HG03060 (cell line): Measurements from ENCODE around the gene CNTNAP2.

Experiments used
- ATAC-seq: cut with Tn5 transposase; IDR thresholded peaks from one replicate; pipeline ENCODE4 v1.9.1; 2021; ENCODE audit warnings: low read depth, moderate number of reproducible peaks; ENCODE audit not compliant: unreplicated experiment

CNTNAP2 gene

DNA sequence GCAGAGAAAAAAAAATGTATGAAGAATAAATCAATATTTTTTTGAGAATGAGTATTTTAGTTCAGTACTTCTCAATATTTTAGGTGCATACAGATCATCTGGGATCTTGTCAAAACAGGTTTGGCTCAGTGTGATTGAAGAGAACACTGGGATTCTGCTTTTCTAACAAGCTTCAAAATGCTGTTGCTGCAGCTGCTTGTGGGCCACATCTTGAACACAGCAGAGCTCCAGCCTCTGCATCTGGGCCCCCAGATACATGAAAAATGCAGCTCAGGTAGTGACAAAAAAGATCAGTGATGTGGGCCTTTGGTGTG lies 1296.9 kb downstream of the CNTNAP2 start:
- ATAC-seq: no peak

DNA sequence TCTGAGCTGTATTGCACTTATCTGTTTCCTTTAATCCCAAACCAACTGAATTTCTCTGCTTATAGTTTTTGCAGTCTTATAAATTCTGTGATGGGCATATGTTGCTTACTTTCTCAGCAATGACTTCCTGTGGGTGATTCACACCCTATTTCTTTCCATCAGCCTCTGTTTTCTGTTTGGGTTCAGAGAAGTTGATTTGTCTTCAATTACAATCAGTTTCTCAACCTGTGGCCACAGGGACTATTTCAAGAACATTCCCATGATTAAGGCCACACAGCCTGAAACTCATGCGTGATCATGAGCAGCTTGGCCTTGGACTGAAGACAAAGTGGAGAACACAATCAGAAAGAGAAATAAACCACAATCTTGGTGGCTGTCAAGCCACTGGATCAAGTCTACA lies 1299.4 kb downstream of the CNTNAP2 start:
- ATAC-seq: no peak

DNA sequence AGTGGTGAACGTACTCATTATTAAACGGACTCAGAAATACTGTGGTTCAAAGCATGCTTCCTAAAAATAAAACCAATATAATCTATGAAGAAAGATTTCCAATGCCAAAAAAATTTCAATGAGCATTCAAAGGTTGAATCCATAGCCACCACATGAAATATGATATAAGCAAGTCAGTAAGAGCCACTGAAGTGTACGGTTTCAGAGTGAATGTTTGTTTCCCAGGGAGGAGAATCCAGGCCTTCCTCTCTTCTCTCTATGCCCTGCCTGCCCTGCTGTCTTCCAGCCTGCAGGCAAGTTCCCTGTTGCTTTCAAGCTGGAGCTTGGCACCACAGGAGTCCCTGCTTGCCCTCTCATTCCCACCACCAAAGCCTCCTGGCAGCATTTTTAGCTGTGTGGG lies 1302.4 kb downstream of the CNTNAP2 start:
- ATAC-seq: no peak

DNA sequence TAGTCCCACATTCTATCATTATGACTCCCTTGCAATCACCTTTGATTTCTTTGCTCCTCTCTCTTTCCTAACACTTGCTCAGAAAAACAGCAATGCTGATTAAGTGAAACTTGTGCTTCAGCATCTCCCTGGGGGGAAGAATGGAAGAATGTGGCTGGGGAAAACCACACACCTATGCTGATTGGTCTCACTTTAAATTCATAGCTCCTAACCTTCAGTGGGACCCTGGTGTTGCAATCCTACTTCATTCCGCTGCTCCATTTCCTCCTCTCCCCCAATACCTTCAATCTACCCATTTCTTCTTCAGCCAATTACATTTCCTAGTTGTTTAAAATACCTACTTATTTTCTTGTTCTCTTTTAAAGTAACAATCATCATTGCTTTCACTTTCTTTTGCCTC lies 1307.3 kb downstream of the CNTNAP2 start:
- ATAC-seq: no peak

DNA sequence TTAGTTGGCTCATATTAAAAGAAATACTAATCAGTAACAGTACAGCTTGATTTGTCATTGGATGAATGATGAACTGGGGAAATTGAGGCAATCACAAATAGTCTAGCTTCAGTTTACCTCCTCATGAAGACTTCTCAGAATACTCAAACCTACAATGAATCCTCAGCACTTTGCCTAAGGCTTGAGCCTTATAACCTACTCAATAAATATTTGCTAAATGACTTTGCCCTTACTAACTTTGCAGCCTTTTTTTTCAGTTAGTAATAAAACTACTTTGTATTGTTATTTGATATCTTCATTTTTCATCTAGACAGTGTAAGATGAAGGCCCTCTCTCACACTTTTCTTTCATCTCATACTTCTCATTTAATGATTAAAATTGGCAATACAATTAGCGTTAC lies 1311.5 kb downstream of the CNTNAP2 start:
- ATAC-seq: no peak

DNA sequence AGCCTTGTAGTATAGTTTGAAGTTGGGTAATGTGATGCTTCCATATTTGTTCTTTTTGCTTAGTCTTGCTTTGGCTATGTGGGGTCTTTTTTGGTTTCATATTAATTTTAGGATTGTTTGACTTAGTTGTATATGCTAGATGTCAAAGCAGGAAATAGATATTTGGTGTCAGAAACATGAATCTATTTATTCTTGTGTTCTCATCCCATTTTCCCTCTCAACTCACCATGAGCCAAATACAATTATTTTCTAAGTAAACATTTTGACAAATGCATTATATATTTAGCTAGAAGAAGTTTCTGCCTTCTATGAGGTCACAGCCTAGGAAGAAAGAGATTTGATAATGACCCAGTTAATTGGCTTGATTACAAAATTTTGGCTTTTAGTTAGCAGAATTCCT lies 1313.4 kb downstream of the CNTNAP2 start:
- ATAC-seq: no peak

DNA sequence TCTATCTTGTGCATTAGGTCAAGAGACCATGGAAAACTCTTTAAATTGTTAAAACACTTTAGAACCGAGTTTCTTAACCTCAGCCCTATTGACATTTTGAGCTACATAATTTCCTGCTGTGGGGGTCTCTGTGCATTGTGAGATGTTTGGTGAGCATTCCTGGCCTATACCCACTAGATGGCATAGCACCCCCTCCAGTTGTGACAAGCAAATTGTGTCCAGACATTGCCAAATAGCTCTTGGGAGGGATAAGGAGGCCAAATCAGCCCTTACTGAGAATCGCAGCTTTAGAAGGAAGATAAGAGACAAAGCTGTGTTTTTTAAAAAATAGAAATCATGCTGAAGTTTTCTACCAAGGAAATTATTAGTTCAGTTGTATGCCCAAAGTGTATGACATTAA lies 1315.5 kb downstream of the CNTNAP2 start:
- no peak for ATAC-seq

DNA sequence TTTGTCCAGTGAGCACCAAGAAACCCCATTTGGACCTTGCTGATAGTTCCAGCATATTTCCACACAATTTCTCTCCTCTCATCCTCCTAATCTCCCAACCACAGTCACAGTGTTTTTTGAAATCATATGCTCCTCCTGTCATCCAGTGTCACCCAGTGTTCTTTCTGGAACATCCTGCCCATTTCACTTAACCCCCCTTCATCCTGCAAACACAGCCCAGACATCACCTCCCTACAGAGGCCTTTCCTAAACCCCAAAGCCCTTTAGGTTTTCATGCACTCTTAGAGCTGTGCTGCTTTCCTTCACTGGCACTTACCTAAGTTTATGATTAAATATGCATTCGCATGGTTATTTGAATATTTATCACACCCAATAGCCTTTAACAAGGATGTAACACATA lies 1316.0 kb downstream of the CNTNAP2 start:
- no peak for ATAC-seq

DNA sequence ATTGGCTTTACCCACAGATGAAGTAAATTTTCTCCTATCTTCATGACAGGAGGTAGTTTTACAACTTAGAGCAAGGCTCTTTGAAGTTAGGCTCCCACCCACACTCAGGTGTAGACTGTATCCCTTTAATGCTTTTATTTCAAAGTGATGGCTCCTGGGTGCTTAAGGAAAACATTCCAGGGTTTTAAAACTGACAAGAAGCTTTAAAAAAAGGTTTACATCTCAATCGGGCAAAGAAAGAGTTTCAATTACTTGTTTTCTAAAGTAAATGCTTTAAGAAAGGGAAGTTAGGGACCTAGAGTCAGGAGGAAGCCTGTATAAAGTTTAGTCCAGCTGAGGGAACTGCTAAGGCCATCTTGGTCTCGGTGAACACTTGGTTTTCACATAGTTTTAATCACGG lies 1320.1 kb downstream of the CNTNAP2 start:
- no peak for ATAC-seq

DNA sequence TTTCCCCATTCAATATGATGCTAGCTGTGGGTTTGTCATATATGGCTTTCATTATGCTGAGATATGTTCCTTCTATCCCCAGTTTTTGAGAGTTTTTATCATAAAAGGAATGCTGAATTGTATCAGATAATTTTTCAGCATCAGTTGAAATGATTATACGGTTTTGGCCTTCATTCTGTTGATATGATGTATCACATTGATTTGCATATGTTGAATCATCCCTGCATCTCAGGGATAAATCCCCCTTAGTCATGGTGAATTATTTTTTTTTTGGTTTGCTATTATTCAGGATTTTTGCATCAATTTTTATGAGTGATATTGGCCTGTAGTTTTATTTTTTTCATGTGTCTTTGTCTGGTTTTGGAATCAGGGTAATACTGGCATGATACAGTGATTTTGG lies 1321.6 kb downstream of the CNTNAP2 start:
- ATAC-seq: no peak

DNA sequence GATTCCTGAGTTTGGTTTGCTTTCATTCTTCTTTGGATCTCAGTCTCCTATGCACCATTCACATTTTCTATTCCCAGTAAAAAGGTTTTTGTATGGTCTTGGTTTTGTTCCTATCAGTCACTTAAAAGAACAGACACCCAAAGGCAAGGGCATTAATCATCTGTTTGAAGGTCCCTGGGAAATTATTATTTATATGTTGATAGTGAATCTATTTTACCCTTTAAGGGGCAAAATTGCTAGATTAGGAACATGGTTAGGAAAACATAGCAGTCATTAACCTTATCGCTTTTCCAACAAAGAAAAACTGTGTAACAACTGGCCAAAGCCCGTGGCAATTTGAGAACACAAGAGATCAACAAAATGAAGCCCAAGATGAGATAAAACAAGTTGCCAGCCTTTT lies 1327.3 kb downstream of the CNTNAP2 start:
- ATAC-seq: no peak

DNA sequence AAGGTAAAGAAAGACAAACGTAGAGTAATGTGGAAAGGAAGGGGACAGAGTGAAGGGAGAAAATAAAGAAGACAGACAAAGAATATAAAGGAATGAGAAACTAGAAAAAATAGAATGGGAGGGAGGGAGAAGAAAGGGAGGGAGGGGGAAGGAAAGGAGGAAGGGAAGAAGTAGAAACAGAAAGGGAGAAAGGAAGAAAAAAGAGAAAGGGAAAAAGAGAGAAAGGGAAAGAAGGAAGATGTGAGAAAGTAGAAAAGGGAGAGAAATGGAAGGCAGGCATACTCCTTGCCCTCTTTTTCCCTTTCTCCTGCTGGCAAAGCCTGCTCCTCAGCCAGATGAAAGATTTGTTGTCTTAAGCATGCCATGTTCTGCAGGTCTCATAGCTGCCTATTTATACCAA lies 1336.2 kb downstream of the CNTNAP2 start:
- no peak for ATAC-seq

DNA sequence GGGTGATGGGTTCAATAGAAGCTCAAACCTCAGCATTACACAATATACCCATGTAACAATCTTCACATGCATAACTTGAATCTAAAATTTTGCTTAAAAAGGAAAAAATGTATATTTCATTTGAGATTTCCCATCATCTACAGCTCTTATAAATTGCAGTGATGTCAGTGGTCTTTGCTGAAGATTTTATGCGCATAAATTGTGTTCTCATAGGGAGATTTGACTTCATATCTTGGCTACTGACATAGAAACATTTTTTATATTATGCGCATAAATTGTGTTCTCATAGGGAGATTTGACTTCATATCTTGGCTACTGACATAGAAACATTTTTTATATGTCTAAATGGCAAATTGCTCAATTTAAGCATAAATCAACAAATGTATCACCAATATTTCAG lies 1348.6 kb downstream of the CNTNAP2 start:
- ATAC-seq: no peak

DNA sequence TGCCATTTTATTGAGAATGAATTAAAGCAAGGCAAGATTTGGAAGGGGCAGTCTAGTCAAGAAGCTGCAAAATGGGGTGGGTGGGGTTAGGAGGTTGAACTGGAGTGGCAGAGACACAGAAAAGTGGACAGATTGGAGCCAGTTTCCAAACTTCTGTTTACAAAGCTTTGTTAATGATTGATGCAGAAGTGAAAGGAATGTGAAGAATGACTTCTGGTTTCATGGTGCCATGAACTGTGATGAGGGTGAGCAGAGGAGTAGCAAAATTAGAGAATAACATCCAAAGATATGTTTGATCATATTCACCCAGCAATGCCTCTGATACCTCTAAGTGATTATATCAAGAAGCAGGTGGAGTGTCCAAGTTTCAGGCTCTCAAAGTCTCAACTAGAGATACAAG lies 1356.0 kb downstream of the CNTNAP2 start:
- no peak for ATAC-seq

DNA sequence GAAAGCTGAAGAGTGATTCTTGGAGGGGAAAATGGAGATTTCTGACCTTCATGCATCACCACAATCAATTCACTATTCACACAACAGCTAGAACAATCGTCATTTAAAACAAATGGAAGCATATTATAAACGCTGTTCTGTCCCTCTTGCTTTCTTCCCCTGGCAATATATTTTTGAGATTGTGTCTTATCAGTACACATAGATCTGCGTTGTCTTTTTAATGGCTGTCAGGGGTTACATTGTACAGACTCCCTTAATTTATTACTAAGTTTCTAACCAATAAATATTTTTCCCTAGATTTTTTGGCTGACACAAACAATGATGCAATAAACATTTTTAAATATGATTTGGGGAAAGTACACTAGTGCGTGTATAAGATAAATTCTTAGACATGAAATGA lies 1358.3 kb downstream of the CNTNAP2 start:
- ATAC-seq: no peak

DNA sequence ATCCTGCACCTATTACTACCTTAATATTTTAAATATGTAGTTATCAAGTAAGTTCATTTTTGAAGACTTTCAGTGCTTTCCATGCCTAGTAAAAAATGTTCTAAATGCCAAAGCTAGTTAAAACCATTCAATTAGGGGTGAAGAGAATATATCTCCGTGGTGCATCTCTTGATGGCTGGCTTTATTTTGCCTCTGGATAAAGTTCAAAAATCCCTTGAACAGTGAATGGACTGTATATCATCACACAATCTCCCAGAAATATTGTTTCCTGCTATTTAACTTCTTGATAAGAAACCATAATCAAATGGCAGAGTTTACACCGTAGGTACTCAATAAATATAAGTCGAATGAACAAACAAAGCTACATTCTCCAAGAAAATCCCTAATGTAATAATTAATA lies 1360.9 kb downstream of the CNTNAP2 start:
- no peak for ATAC-seq

DNA sequence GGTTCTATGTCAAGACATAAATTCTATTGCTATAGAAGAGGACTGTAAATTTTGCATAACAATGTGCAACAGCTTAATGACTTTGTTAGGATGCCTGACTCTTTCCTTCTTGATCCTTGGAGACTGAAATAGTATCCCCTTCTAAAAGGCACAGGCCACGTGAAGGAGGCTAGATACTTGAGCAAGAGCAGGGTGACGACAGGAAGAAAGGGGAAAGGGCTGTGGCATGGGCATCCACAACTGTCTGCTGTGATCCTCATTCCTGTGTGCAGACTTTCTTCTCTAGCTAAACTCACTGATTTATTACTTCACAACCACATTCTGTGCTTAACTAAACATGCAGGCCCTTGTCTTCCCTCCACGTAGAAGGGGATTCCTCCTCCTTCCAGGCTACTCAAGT lies 1362.2 kb downstream of the CNTNAP2 start:
- ATAC-seq: no peak

DNA sequence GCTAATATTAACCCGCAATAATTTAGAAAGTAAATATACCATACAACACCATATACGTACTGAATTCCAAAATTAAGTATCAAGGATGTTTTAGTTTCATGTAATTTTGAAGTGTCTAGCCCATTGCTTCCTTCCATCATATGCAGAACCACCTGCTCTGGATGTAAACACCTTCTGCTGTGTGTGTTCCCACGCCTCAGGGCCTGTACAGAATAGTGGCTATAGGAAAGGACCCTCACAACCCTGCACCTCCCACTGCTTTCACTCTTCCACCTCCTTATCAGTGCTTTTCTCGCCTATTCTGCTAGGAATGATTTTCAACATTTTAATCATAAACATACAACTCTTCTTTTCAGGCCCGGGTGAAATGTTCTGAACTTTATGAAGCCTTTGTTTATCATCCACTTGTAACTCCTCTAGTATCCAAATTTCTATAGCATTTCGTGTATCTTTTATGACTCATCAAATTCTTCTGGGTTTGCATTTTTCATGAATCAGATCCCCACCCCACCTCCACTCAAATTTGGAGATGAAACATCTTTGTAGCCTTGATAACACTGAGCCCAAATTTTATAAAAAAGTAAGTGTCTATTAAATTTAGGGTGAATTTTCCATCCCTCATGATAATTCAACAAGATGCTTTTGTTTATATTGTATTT lies 1367.2 kb downstream of the CNTNAP2 start:
- ATAC-seq: no peak

DNA sequence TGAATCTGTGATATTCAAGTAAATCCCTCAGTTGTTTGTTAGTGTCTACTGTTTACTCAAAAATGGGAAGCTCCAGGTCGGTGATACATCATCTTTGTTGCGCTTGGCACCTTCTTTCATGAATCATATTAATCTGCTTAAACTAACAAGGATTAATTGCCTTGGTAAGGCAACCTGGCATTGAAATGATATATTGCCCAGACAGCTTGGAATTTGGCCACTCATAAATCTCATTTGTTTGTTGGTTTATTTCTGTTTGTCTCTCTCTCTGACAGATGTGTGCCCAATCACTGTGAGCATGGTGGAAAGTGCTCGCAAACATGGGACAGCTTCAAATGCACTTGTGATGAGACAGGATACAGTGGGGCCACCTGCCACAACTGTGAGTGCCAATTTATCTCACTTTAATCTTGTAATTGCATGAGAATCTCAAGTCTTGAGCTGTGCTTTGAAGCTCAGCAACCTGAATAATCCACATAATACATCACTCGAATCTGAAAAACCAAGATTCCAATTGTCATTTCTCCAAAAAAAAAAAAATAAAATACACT lies 1369.1 kb downstream of the CNTNAP2 start:
- no peak for ATAC-seq

DNA sequence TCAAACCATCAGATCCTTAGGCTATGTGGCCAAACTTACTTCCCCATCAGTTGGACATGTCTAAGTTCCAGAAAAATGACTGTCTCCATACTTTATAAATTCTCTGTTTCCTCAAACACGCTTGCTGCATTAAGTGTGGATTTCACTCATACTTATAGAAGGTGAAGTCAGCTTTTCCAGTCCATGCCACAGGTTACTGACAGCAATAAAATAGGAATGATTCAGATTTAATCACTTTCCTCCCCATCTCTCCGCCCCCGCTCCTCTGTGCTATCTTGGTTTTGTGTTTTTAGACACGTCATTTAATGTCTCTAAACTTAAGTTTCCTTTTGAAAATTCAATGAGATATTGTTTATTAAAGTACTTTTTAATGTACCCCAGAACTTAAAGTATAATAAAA lies 1376.0 kb downstream of the CNTNAP2 start:
- ATAC-seq: no peak

DNA sequence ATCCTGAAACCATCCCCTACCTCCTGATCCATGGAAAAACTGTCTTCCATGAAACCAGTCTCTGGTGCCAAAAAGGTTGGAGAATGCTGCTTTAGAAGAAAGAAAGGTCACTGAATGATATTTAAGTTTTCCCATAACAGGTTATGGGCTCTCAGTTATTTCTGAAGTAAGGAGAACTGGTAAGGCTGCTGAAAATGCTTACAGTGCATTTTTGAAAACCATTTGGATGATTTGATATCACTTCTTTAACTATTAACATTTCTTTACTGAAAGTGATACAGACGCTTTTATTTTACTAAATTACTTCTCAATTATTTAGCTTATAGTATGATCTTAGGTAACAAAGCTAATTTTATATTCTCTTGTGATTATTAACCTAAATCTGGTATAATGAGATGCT lies 1379.6 kb downstream of the CNTNAP2 start:
- ATAC-seq: no peak

DNA sequence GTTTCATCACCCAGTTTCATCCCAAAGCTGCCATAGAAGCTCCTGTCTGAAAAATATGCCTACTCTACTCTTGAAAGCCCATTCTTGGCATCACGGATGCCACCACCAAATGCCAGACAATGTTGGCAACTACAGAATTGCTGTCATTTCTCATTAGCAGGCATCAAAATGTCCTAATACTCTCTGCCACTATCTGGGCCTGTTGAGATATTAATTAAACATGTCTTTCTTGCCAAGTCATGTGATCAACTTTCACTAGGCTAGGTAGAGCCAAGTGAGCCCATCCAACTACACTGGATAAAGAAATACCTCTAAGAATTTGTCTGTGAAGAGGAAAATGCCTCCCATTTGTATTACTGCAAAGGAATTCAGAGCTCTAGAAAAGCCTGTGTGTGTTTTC lies 1380.6 kb downstream of the CNTNAP2 start:
- ATAC-seq: no peak

DNA sequence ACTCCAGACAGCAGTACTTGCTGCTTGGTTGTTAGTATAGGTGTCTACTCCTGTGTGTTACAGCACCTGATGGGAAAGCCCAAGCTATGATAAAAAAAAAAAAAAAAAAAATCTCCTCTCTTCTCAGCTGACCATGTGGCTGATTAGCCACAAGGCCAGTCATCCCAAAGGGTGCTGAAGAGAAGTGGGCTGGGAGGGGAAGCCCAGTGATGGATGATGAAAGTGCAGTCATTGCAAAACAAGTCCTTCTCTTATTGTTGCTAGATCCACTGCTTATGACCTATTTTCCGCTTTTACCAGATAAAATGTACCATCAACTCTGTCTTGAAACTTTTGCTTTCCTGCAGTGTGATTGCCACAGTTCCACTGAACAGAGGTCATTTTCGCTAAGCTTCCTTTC lies 1381.5 kb downstream of the CNTNAP2 start:
- ATAC-seq: no peak
